ENCODE results near the gene LY6G6F. TPM values are rescaled to one million over a fixed set of nuclear protein-coding genes. Genes with fewer than 3 reads are reported as not detected.

The LY6G6F gene
- total RNA-seq, 4 donors from 2014 or later = not detected

GRCh38 chr6:31720196-31720770 is 13.6 kb downstream of the LY6G6F start:
- TF ChIP-seq, protein P1, sequence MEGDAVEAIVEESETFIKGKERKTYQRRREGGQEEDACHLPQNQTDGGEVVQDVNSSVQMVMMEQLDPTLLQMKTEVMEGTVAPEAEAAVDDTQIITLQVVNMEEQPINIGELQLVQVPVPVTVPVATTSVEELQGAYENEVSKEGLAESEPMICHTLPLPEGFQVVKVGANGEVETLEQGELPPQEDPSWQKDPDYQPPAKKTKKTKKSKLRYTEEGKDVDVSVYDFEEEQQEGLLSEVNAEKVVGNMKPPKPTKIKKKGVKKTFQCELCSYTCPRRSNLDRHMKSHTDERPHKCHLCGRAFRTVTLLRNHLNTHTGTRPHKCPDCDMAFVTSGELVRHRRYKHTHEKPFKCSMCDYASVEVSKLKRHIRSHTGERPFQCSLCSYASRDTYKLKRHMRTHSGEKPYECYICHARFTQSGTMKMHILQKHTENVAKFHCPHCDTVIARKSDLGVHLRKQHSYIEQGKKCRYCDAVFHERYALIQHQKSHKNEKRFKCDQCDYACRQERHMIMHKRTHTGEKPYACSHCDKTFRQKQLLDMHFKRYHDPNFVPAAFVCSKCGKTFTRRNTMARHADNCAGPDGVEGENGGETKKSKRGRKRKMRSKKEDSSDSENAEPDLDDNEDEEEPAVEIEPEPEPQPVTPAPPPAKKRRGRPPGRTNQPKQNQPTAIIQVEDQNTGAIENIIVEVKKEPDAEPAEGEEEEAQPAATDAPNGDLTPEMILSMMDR (IDR thresholded peaks at IDR 0.05) = no peak
- TF ChIP-seq POLR2A (IDR thresholded peaks at IDR 0.05) = no peak
- H3K9me3 ChIP-seq = no peaks in the 10 kb centered on the region
- DNase-seq = no peak
- no peaks in the 10 kb centered on the region for H3K36me3 ChIP-seq
- no peak overlapping the region for H3K4me3 ChIP-seq (replicated peaks in 1 of 3)
- intact Hi-C loops (cut with DNase I) = loop anchor here (10.0 kb wide), 1 partner anchor 115 kb away; no protein-coding TSS in a partner anchor
- 81 to 88% methylated on average over 5 of the region's 5 CpGs for WGBS, 2 donors
- H3K27ac ChIP-seq = no peak overlapping the region
- peaks cover 15 to 20% of the 10 kb centered on the region in 2 donors for H3K4me1 ChIP-seq
- H3K27me3 ChIP-seq = no peaks in the 10 kb centered on the region

GRCh38 chr6:31721351-31722020 is 14.8 kb downstream of the LY6G6F start, which contains the start of gene LY6G6C:
Gene LY6G6C, minus strand, starts transcription at chr6:31721746. Its CDS starts 67 bp downstream, at chr6:31721679.
- 84 to 97% methylated on average over 4 of the region's 4 CpGs for WGBS, 2 donors
- Histone ChIP-seq H3K4me1 (peaks cover 15 to 28% of the 10 kb centered on the region in 2 donors), H3K27ac (no peak within 1 kb of the TSS), H3K36me3 (no peaks in the 10 kb centered on the region), H3K27me3 (no peaks in the 10 kb centered on the region), H3K4me3 (replicated peaks in 1 of 3) (no peak within 1 kb of the TSS), H3K9me3 (no peaks in the 10 kb centered on the region)
- no peak for DNase-seq
- intact Hi-C loops (cut with DNase I) = loop anchor here (10.0 kb wide), 1 partner anchor 113 kb away; no protein-coding TSS in a partner anchor
- TF ChIP-seq, protein P1 (IDR thresholded peaks at IDR 0.05) = no peak
- no peak for TF ChIP-seq POLR2A (IDR thresholded peaks at IDR 0.05)

GRCh38 chr6:31722173-31722572 is 15.5 kb downstream of the LY6G6F start:
- H3K27ac ChIP-seq = no peak overlapping the region
- H3K4me1 ChIP-seq = peaks cover 19 to 35% of the 10 kb centered on the region in 2 donors
- DNase-seq = no peak
- no peaks in the 10 kb centered on the region for H3K27me3 ChIP-seq
- intact Hi-C loops (cut with DNase I) = loop anchor here (10.0 kb wide), 1 partner anchor 113 kb away; no protein-coding TSS in a partner anchor
- 92 to 97% methylated on average over 3 of the region's 3 CpGs for WGBS, 2 donors
- H3K4me3 ChIP-seq (replicated peaks in 1 of 3) = no peak overlapping the region
- peaks cover 0 to 2% of the 10 kb centered on the region in 2 donors for H3K36me3 ChIP-seq
- TF ChIP-seq, protein P1 (IDR thresholded peaks at IDR 0.05) = no peak
- no peak for TF ChIP-seq POLR2A (IDR thresholded peaks at IDR 0.05)
- H3K9me3 ChIP-seq = no peaks in the 10 kb centered on the region

GRCh38 chr6:31723245-31723979 is 16.7 kb downstream of the LY6G6F start, which contains the start of gene MPIG6B:
Gene MPIG6B, plus strand, starts transcription at chr6:31723373. Its CDS starts 11 bp downstream, at chr6:31723384.
- intact Hi-C loops (cut with DNase I) = loop anchor here (10.0 kb wide), 1 partner anchor 111 kb away; no protein-coding TSS in a partner anchor

More at GRCh38 chr6:31723245-31723979, 16.7 kb downstream of the LY6G6F start, which contains the start of gene MPIG6B:
- H3K9me3 ChIP-seq = no peaks in the 10 kb centered on the region
- peaks cover 0 to 4% of the 10 kb centered on the region in 2 donors for H3K36me3 ChIP-seq
- H3K4me3 ChIP-seq (replicated peaks in 1 of 3) = no peak within 1 kb of the TSS
- H3K27me3 ChIP-seq = no peaks in the 10 kb centered on the region
- H3K27ac ChIP-seq = no peak within 1 kb of the TSS
- H3K4me1 ChIP-seq = peaks cover 25 to 37% of the 10 kb centered on the region in 2 donors
- WGBS, 2 donors = 80 to 81% methylated on average over 43 of the region's 46 CpGs
- no peak for DNase-seq
- TF ChIP-seq POLR2A (IDR thresholded peaks at IDR 0.05) = no peak
- TF ChIP-seq, protein P1 (IDR thresholded peaks at IDR 0.05) = no peak

All from thyroid gland (tissue), 4 donors.